Adrenal gland (tissue), 5 donors: Measurements from ENCODE around the gene IMPG2.

Experiments used
- CTCF ChIP-seq, 6 experiments: fragments of 450-650 bp in 4 of 6; fragments of 200-600 bp in 2 of 6; sonication (generic) in 1 of 6; IDR thresholded peaks; 1 replicate in 5 of 6; 2 replicates in 1 of 6; pipeline versions ENCODE4 v1.5.1 to v1.8.0; 2016 to 2021; ENCODE audit warnings: antibody characterized with exemption in 6 of 6, mild to moderate bottlenecking in 2 of 6, moderate library complexity in 1 of 6
- POLR2A ChIP-seq, 2 donors: fragments of 450-650 bp; IDR thresholded peaks; one replicate each; pipeline ENCODE4 v1.6.1; 2017; ENCODE audit warnings: antibody characterized with exemption in 2 of 2, mild to moderate bottlenecking in 2 of 2, moderate library complexity in 1 of 2
- donor health status: DM: no; HTN: no; CAD: no.

GRCh38 chr3:101311676-101312075, 8.7 kb downstream of the IMPG2 start:
- TF ChIP-seq CTCF (IDR thresholded peaks at IDR 0.05) = no peak
- no peak for TF ChIP-seq POLR2A (IDR thresholded peaks at IDR 0.05)
